Measurements from ENCODE around the gene SYNDIG1.

- TF ChIP-seq, protein P1, sequence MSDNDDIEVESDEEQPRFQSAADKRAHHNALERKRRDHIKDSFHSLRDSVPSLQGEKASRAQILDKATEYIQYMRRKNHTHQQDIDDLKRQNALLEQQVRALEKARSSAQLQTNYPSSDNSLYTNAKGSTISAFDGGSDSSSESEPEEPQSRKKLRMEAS (IDR thresholded peaks at IDR 0.05; ENCODE audit: low read depth): no peak
- no peak for TF ChIP-seq TAF1 (IDR thresholded peaks at IDR 0.05; ENCODE audit: borderline replicate concordance, low read depth, low read length)
- TF ChIP-seq RCOR1 (IDR thresholded peaks at IDR 0.05; ENCODE audit: low read length): no peak
- no peak for TF ChIP-seq CTCF (IDR thresholded peaks at IDR 0.05)
- TF ChIP-seq REST (IDR thresholded peaks at IDR 0.05; ENCODE audit: low read depth, low read length): no peak
- TF ChIP-seq FOSL2 (IDR thresholded peaks at IDR 0.05; ENCODE audit: borderline replicate concordance, low read depth): no peak
- TF ChIP-seq EP300 (IDR thresholded peaks at IDR 0.05; ENCODE audit: borderline replicate concordance in 1 of 2, low read depth in 1 of 2, low read length in 1 of 2): no peak
- no peak for TF ChIP-seq FOXM1 (IDR thresholded peaks at IDR 0.05; ENCODE audit: low read depth)
- TF ChIP-seq EZH2phosphoT487 (IDR thresholded peaks at IDR 0.05; ENCODE audit: borderline replicate concordance, low read depth): no peak
- TF ChIP-seq SIN3A (IDR thresholded peaks at IDR 0.05; ENCODE audit: borderline replicate concordance, low read depth, low read length): no peak
- TF ChIP-seq USF2 (IDR thresholded peaks at IDR 0.05; ENCODE audit: borderline replicate concordance, low read depth, low read length): no peak
- TF ChIP-seq POLR2AphosphoS5 (IDR thresholded peaks at IDR 0.05; ENCODE audit: low read depth, low read length): no peak
- no peak for TF ChIP-seq MEF2A (IDR thresholded peaks at IDR 0.05; ENCODE audit: borderline replicate concordance, low read depth)
Measured at GRCh38 chr20:24633521-24633920, 164.1 kb downstream of the SYNDIG1 start.

All from SK-N-SH (cell line).